NCI-H526 treated with DMSO at 0.1 percent for 48 hours (cell line): ENCODE data around the gene SACM1L.
"Not testable (repeated sequence)": the region's sequence is repeated elsewhere in the genome, so short reads cannot be mapped to it uniquely, and the experiment has no call there.

Experiments used
- DNase-seq: peaks from one replicate; lab custom pipeline; 2025; lab: John Stamatoyannopoulos, UW

Gene SACM1L

GRCh38 chr3:45742461-45743089 is 53.4 kb downstream of the SACM1L start:
- DNase-seq: no peak

GRCh38 chr3:45746165-45746776 is 57.1 kb downstream of the SACM1L start:
- DNase-seq: no peak

- no peak for DNase-seq
Measured at GRCh38 chr3:45746777-45747622, 57.8 kb downstream of the SACM1L start.

- DNase-seq: no peak
Measured at GRCh38 chr3:45748068-45748467, 58.9 kb downstream of the SACM1L start.

- not testable (repeated sequence) for DNase-seq
Measured at GRCh38 chr3:45749036-45749600, 59.9 kb downstream of the SACM1L start.

GRCh38 chr3:45749880-45750279 is 60.7 kb downstream of the SACM1L start:
- no peak for DNase-seq

GRCh38 chr3:45751537-45752242 is 62.5 kb downstream of the SACM1L start:
- DNase-seq: no peak

- DNase-seq: no peak
Measured at GRCh38 chr3:45753095-45753494, 63.9 kb downstream of the SACM1L start.

- no peak for DNase-seq
Measured at GRCh38 chr3:45754461-45754860, 65.3 kb downstream of the SACM1L start.

GRCh38 chr3:45756055-45756454 is 66.9 kb downstream of the SACM1L start:
- DNase-seq: no peak

GRCh38 chr3:45757141-45757540 is 67.9 kb downstream of the SACM1L start:
- not testable (repeated sequence) for DNase-seq

- no peak for DNase-seq
Measured at GRCh38 chr3:45758871-45759270, 69.7 kb downstream of the SACM1L start.

GRCh38 chr3:45759851-45760250 is 70.7 kb downstream of the SACM1L start:
- no peak for DNase-seq

GRCh38 chr3:45760878-45761711 is 71.9 kb downstream of the SACM1L start:
- DNase-seq: peak; percentile 45

- DNase-seq: no peak
Measured at GRCh38 chr3:45761831-45762230, 72.6 kb downstream of the SACM1L start.

GRCh38 chr3:45762647-45763302 is 73.6 kb downstream of the SACM1L start:
- DNase-seq: no peak

- no peak for DNase-seq
Measured at GRCh38 chr3:45763303-45763675, 74.1 kb downstream of the SACM1L start.

GRCh38 chr3:45765266-45765851 is 76.2 kb downstream of the SACM1L start:
- no peak for DNase-seq

- DNase-seq: no peak
Measured at GRCh38 chr3:45765958-45766357, 76.8 kb downstream of the SACM1L start.

- no peak for DNase-seq
Measured at GRCh38 chr3:45771166-45771775, 82.1 kb downstream of the SACM1L start.
